SU-DHL-6 (cell line): ENCODE measurements around the gene CHMP4B.

ENCODE experiments used
- CTCF ChIP-seq: fragments of 200-600 bp; sonication (generic); IDR thresholded peaks from one replicate; pipeline ENCODE4 v1.5.1; 2017; ENCODE audit warnings: antibody characterized with exemption, mild to moderate bottlenecking, low read length, moderate library complexity; ENCODE audit not compliant: insufficient read depth, poor library complexity, severe bottlenecking
- EZH2phosphoT487 ChIP-seq: fragments of 200-600 bp; sonication (generic), shearing (Covaris generic); conservative IDR thresholded peaks from 2 replicates; pipeline ENCODE4 v1.6.1; 2018; ENCODE audit warnings: mild to moderate bottlenecking, antibody characterized with exemption, low read length, moderate library complexity, mixed read lengths

- TF ChIP-seq CTCF (no peak), EZH2phosphoT487 (no peak)
Measured at GRCh38 chr20:33784225-33784624, 26.9 kb upstream of the CHMP4B start.
